HG03520 (cell line): ENCODE measurements around the gene TFF3.

ENCODE experiments used
- ATAC-seq: cut with Tn5 transposase; IDR thresholded peaks from one replicate; pipeline ENCODE4 v1.9.1; 2021; ENCODE audit warnings: mild to moderate bottlenecking, moderate library complexity; ENCODE audit not compliant: unreplicated experiment

Gene TFF3

DNA sequence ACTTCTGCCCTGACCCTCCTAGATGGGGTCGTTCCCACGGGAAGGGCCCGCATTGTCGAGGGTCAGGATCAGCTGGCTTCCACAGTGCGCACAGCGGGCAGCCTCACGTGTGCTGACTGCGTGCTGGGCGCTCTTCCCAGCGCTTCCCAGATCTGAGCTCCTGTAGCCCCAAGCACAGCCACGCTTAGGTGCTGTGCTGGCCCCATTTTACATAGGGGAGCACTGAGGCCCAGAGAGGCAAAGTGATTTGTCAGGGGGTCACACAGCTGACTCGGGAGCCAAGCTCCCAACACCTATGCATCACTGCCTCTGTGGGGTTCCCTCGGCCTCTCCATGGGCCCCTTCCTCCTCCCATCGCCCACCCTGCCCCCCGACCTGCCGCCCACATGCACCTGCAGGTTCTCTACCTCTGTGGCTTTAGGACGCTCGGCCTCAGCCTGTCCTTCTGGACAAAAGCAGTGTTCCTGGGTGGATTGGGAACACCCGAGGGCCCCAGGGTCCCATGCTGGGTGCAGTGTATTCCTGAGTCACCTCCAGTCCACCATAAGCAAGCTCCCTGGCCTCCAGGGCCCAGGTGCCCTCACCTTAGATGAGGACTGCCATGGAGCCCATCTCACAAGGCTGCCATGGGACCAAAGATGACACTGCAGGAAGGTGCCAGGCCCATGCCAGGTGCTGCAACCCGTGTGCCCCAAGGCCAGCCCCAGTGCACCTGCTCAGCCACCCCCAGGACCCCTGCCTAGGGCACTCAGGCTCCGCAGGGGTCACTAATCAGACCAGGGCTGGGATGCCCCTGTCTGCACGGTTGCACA, 23.3 kb downstream of the TFF3 start:
- no peak for ATAC-seq

DNA sequence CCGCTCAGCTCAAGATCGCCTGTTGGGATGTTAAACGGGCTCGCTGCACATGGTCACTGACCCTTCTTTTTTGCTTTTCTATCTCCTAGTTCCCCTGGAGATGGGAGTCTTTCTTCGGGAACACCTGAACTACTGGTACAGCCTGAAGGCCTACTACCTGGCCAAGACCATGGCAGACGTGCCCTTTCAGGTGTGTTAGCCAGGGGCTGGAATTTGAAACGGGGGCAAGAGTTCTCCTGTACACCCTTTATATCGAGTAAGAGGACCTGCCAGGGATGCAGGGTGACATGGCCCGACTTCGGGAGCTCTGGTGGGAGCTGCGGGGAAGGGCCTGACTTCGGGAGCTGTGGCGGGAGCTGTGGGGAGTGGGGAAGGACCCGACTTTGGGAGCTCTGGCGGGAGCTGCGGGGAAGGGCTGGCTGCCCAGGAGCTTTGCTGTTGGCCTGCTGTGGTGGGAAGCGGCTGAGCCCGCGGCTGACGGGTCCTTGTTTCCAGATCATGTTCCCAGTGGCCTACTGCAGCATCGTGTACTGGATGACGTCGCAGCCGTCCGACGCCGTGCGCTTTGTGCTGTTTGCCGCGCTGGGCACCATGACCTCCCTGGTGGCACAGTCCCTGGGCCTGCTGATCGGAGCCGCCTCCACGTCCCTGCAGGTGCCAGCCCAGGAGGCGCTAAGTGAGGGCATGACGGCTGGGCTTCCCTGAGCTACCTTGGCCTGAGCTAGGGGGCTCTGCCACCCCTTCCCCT, 24.0 kb downstream of the TFF3 start:
- no peak for ATAC-seq

DNA sequence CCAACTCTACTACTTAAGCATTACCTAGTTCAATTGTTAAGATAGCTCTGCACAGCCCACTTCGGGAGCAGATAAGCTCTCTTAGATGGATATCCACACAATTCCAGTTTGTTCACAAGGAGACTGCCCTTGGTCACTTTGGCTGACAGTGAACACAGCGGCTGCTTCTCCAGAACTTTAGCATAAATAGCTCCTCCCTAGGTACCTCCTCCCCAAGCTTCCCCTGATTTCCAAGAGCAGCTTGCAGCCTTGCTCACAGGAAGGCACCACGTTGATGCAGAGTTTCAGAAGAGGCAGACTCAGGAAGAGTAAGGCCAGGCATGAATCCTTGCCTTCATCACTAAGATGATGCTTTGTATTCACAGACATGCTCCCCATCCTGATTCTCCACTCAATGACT, 24.7 kb downstream of the TFF3 start:
- ATAC-seq: no peak

DNA sequence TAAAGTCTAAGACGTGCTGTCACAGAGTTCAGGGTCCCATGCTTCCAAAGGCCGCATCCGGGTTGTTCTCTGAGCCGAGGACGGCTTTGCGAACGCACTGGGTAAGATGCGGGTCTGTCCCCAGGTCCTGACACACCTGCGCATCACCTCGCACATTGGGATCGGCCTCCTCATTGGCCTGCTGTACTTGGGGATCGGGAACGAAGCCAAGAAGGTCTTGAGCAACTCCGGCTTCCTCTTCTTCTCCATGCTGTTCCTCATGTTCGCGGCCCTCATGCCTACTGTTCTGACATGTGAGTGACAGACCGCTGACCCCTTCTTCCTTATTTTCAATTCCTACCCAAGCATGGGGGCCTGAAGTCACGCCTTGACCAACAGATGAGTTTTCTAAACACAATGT, 25.3 kb downstream of the TFF3 start:
- no peak for ATAC-seq

DNA sequence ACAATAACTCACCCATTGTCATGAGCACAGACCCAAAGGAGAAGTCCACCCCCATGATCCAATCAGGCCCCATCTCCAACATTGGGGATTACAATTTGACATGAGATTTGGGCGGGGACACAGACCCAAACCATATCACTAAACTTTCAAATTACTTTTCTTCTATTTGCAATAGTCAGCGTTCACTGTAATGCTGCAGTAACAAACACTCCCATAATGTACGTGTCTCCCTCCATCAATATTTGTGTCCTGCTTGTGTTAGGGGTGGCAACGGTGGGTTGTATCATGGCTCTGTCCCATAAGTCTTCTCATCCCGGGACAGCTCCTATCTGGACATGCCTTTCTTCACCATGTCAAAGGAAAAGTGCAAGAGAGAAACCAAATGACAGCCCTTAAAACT, 26.2 kb downstream of the TFF3 start:
- no peak for ATAC-seq

DNA sequence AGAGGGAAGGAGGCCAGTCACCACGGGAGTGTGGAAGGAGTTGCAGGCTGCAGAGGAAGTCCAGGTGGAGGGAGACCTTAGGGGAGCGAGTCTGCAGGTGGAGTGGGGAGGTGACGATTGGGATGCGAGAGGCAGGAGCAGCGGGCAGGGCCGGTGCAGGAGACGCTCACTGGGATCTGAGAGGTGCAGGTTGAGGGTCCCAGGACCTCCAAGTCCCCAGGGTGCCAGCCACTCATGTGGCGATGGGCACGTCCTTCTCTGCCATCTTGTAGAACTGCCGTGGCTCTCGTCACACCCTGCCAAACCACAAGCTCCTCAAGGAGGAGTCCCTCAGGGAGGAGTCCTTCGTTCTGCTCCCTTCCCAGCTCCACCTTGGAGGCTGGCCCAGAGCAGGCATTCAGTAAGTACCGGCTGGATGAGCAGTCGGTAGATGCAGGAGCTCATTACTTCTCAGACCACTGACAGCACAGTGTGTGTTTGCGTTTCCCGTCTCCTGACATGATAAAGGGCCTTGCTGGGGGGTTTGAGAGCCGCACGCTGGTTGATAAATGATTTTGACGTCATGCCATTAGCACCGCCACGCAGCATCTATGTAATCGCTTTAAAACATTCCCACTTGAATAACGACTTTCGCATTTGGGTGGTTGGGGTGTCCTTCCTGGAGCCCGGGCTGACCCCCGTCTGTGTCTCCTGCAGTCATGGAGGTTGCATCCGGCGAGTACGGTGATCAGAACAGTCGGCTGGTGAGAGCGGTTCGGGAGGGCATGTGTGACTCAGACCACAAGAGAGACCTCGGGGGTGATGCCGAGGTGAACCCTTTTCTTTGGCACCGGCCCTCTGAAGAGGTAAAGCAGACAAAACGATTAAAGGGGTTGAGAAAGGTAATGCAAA, 27.8 kb downstream of the TFF3 start:
- no peak for ATAC-seq

DNA sequence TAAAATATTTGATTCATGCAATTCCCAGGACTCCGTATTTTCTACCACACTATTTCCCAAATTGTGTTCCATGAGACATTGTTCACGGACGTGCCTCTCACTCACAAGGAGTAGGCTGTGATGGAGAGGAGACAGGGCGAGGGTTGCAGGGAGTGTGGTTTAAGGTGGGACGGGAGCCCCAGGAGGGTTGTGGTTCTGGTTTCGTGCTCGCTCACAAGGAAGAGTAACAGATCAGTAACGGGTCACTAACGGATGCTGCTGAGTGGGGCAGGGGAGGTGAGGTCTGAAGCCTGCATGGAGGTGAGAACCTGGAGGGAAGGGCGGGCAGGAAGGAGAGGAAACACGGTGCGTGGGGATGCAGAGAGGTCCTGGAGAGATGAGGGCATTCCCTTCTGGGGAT, 28.8 kb downstream of the TFF3 start:
- ATAC-seq: no peak

DNA sequence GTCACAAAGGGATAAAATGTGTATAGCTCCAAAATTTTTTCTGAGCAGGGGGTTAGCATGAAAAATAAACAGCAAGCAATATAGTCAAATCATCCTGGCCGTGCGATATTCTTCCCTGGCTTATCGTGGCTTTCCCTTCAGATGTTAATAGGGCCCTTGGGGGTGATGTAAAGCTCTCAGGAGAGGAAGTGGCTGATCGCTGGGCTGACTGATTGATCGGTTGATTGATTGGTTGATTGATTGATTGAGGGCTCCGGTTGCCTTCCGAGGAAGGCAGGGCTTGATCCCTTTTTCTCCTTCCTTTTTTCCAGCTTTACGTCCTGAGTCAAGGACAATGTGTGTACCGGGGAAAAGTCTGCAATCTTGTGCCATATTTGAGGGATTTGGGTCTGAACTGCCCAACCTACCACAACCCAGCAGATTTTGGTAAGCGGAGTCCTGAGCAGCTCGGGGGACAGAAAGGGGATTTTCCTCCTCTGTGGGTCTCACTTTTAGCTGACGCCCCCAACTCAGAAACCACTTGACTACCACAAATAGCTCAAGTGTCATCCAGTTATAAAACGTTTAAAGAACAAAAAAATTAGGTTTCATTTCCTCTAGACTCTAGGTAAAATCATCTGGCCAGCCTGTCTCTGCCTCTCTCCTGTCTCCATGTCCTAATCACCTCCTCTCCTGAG, 29.5 kb downstream of the TFF3 start:
- ATAC-seq: no peak

DNA sequence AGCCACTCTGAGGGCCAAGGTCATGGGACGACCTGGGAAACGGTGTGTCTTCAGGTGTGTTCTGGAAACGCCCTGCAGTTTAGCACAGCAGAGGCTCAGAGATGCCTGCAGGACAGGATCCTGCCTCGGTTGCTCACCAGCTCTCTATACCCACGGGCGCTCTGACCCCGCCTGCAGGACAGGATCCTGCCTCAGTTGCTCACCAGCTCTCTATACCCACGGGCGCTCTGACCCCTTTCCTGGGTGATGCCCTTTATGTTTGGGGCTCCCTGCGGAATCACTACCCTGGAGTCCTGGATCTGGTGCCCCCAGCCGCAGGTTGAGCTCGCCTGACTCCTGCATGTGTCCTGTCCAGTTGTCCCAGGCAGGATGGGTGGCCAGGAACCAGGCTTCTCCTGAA, 32.5 kb downstream of the TFF3 start:
- no peak for ATAC-seq

DNA sequence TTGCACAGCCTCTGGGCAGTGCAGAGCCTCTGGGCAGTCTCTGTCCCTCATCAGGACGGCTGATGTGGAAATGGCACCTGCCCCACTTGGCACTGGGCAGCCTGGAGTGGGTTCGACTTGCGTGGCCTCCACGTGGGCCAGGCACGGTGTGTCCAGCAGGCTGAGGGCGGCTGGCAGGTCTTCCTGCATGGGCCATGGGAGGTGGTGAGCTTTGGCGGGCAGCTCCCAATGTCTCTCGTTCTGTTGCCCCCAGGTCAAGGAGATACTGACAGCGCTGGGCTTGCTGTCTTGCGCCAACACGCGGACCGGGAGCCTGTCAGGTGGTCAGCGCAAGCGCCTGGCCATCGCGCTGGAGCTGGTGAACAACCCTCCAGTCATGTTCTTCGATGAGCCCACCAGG, 33.2 kb downstream of the TFF3 start:
- no peak for ATAC-seq

DNA sequence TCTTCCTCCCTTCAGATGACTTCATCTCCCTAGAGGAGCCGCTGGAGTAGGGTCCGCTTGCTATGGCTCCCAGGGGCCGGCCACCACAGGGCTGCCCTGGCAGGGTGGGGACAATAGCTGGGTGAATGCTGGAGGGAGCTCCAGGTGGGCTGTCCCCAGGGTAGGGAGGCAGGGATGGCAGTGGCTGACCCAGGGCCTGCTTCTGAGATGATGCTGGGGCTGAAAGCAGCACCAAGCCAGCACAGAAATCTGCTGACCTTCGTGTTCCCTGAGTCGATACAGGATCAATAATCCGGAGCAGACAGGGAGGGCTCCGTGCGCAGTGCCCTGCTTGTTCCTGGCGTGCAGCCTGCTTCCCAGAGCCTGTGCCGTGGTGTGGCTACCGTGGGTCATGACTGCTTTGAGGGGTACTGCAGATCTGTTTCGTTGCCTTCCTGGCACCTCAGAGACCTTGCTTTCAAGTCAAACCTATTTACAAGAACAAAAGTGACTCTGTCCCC, 34.0 kb downstream of the TFF3 start:
- no peak for ATAC-seq

DNA sequence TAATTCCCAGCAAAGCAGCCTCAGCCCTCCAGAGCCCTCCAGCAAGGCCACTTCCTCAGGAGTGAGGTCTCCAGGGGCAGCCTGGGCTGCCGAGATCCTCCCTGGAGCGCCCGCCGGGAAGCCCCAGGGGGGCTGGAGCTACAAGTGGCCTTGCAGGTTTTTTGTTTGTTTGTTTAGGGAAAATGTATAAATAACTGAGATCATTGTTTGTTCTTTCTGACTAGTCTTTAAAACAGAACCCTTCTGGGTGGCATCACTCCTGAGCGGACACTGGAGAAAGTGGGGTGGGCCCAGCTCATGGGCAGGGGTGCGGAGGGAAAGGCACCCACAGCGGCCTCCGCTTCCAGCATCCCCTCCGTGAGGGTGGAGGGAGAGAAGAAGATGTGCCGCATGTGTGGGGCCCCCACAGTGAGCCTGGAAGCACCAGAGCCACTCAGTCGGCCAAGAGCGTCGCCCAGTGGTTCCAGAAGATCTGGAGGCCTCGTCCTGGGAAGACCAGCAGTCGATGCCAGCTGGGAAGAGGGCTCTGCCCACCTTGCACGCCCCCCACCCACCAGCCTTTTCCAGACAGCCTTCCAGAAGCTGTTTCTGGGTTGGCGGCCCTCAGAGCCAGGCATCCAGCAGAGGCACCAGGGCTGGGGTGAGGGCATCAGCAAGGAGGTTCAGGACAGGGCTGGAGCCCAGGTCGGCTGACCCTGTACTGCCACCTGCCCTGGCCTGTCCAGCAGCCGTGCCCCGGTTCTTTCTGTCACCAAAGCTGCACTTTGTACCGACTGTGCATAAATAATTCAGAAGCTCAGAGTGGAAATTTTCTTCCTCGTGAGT, 34.6 kb downstream of the TFF3 start:
- no peak for ATAC-seq

DNA sequence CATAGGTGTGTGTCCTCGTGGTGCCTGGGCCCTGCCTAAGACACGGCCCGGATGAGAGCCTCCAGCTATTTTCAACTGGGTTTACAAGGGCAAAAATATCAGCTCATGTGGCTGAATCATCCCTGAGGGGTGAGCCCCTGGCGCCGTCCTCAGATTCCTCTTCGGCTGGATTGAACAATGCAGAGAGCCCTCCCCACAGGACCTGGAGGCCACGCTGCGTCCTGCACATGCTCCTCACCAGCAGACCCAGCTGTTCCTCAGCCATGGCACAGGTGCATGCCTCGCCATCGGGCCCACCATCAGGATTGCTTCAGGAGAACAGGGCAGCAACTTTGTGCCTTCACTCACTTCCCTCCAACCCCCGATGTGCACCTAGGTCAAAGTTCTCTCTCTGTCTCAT, 35.3 kb downstream of the TFF3 start:
- ATAC-seq: no peak

DNA sequence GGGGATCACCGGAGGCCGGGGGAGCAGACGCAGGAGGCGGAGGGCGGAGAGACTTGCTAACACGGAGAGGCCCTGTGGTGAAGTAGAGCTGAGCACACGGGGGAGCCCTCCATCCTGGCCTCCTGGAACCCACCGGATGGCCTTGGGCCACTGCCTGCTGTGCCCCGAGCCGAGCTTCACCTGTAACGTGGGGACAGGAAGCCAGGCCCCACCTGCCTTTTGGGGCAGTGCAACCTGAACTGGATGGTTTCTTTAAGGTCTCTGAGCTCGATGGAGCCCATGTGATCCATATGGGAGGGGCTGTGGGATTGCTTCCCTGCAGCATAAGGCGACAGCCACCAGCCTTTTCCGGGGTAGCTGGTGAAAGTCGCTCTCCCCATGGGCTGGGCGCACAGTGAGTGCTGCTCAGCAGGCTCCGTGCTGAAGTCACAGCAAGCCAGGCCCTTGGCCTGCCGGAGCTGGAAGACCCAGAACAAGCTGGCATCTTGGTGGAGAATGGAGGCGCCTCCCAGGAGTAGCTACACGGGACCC, 35.8 kb downstream of the TFF3 start:
- ATAC-seq: no peak

DNA sequence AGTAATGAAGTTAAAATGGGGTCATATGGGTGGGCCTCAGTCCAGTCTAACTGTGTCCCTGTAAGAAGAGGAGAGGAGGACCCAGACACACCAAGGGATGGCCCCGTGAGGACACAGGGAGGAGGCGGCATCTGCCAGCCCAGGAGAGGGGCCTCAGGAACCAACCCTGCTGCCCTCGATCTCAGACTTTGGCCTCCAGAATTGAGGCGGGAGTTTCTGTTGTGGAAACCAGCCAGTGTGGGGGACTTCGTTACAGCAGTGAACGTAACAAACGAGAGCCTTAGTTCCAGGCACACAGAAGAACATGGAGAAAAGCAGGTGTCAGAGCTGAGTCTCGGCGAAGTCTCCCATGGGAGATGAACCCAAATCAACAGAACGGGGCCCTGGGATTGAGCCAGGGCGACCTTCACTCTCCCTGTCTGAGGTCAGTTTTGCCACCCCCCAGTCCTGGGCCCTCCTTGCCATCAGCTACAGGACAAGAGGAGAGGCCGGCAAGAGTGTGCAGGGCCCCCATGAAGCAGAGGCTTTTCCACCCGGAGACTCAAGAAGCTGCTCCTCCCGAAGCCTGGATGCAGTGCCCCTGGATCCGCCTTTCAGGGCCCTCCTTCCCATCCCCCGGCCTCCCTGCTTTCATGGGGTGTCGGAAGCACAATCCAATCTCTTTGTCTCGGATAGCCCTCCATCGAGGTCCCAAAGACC, 36.6 kb downstream of the TFF3 start:
- ATAC-seq: no peak

DNA sequence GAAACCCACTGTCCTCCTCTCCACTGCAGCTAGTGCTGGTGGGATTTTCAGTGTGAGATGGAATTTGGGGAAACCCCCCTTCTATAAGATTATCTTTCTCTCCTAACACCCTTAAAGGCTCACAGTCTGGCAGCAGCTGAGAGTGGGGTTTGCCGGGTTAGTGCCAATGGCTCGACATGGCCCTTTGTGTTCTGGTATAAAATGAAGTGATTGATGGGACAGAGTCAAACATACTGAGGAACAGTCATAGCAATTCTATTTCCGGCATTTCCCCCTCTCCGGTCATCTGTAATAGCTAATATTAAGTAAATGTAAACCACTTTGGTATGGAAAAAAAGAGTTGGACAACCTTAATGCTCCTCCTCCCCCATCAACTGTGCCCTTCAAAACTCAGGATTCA, 37.6 kb downstream of the TFF3 start:
- no peak for ATAC-seq

DNA sequence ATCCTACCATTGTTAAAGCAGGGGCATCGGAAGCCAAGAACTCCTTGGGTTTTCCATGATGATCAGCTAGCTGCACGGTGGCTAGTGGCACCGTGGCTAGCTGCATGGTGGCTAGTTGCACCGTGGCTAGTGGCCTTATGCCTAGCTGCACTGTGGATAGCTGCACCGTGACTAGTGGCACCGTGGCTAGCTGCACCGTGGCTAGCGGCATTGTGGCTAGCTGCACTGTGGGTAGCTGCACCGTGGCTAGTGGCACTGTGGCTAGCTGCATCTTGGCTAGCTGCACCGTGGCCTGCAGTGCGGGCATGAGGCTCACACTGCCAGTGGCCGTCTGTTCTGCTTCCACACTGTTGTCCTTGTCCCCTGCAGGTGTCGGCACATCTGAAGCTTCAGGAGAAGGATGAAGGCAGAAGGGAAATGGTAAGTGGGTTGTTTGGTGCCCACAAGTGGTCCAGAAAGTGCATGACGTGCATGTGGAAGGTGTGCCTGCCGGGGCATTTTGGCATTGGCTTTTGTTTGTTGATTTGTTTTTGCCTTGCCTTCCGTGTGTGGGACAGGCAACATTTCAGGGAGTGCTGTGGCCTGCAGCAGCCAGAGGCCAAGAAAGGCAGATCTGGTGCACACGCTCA, 38.6 kb downstream of the TFF3 start:
- ATAC-seq: no peak

DNA sequence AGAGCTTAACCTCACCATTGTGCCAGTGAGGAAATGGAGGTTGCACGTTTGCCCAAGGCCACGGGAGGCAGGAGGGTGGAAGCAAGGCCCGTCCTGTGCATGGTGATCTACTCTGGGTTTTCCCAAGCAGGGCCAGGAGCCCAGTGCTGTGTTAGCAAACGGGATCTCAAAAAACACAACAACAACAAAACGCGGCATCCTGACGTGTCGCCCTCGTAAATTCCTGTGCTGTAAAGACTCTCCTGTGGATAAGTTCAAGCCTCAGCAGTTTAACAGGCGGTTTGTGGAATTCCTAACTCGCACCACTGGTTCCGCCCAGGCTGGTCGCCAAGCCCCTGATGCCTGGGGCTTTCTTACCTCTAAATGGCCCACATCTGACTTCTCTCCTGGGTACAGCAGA, 39.1 kb downstream of the TFF3 start:
- ATAC-seq: no peak
